HG03558 (cell line): Measurements from ENCODE around the gene DRC7.
"Not testable (repeated sequence)": the region's sequence is repeated elsewhere in the genome, so short reads cannot be mapped to it uniquely, and the experiment has no call there.

Source experiments
- ATAC-seq: cut with Tn5 transposase; IDR thresholded peaks from one replicate; pipeline ENCODE4 v1.9.1; 2021; ENCODE audit warnings: moderate number of reproducible peaks; ENCODE audit not compliant: unreplicated experiment; ENCODE audit errors: extremely low read depth

DRC7 gene

GRCh38 chr16:57707331-57707730 lies 12.7 kb downstream of the DRC7 start:
- ATAC-seq, result no peak

GRCh38 chr16:57708168-57708567 lies 13.6 kb downstream of the DRC7 start:
- ATAC-seq, result no peak

- ATAC-seq, result no peak
Measured at GRCh38 chr16:57709663-57710062, 15.1 kb downstream of the DRC7 start.

- ATAC-seq, result no peak
Measured at GRCh38 chr16:57711346-57711745, 16.7 kb downstream of the DRC7 start.

GRCh38 chr16:57711993-57712392 lies 17.4 kb downstream of the DRC7 start:
- no peak for ATAC-seq

GRCh38 chr16:57712569-57712968 lies 18.0 kb downstream of the DRC7 start:
- not testable (repeated sequence) for ATAC-seq

GRCh38 chr16:57713596-57713995 lies 19.0 kb downstream of the DRC7 start:
- no peak for ATAC-seq

GRCh38 chr16:57714047-57714446 lies 19.4 kb downstream of the DRC7 start:
- no peak for ATAC-seq

GRCh38 chr16:57720142-57720575 lies 25.6 kb downstream of the DRC7 start:
- no peak for ATAC-seq

- ATAC-seq, result no peak
Measured at GRCh38 chr16:57721356-57722209, 27.0 kb downstream of the DRC7 start.

GRCh38 chr16:57722210-57722499 lies 27.5 kb downstream of the DRC7 start:
- no peak for ATAC-seq

GRCh38 chr16:57722651-57723050 lies 28.0 kb downstream of the DRC7 start:
- no peak for ATAC-seq

- no peak for ATAC-seq
Measured at GRCh38 chr16:57723170-57723569, 28.6 kb downstream of the DRC7 start.

- ATAC-seq, result no peak
Measured at GRCh38 chr16:57724531-57724930, 29.9 kb downstream of the DRC7 start.

GRCh38 chr16:57725151-57725550 lies 30.5 kb downstream of the DRC7 start:
- ATAC-seq, result no peak

GRCh38 chr16:57725554-57725953 lies 30.9 kb downstream of the DRC7 start:
- no peak for ATAC-seq

- no peak for ATAC-seq
Measured at GRCh38 chr16:57725976-57726375, 31.4 kb downstream of the DRC7 start.

GRCh38 chr16:57726433-57726947 lies 31.9 kb downstream of the DRC7 start:
- ATAC-seq, result no peak

GRCh38 chr16:57727610-57728009 lies 33.0 kb downstream of the DRC7 start:
- ATAC-seq, result no peak

- no peak for ATAC-seq
Measured at GRCh38 chr16:57728336-57729181, 34.0 kb downstream of the DRC7 start.

- ATAC-seq, result no peak
Measured at GRCh38 chr16:57729182-57729484, 34.5 kb downstream of the DRC7 start.
